Activated B cell treated with CpG ODN at 0.5 μM for 24 hours (primary cell): ENCODE measurements around the gene KIRREL3. TPM values are rescaled to one million over a fixed set of nuclear protein-coding genes. Genes with fewer than 3 reads are reported as not detected.

ENCODE experiments used
- ATAC-seq: fragments of 200-7000 bp; cut with Tn5 transposase; one replicate; pipeline ENCODE4 v1.10.0; 2021; ENCODE audit warnings: low read depth, mild to moderate bottlenecking, moderate library complexity
- CTCF ChIA-PET: fragments of 350-600 bp; sonication (Branson Sonifier 250); formaldehyde crosslinking; loops from one replicate; lab custom pipeline; 2021; ENCODE audit warnings: antibody characterized with exemption; lab: Charles Lee
- POLR2A ChIA-PET: fragments of 350-600 bp; sonication (Branson Sonifier 250); formaldehyde crosslinking; loops from one replicate; lab custom pipeline; 2021; ENCODE audit warnings: antibody characterized with exemption; lab: Charles Lee
- DNase-seq: peaks from one replicate; pipeline ENCODE4 v3.0.0; 2022
- H3K27ac Mint-ChIP-seq: one replicate; pipeline ENCODE4 v1.8.0; 2020; ENCODE audit warnings: mixed read lengths
- H3K27me3 Mint-ChIP-seq: one replicate; pipeline ENCODE4 v1.8.0; 2021; ENCODE audit warnings: mixed read lengths
- H3K36me3 Mint-ChIP-seq: one replicate; pipeline ENCODE4 v1.8.0; 2021; ENCODE audit warnings: low read depth, mixed read lengths
- H3K4me1 Mint-ChIP-seq: one replicate; pipeline ENCODE4 v1.8.0; 2021; ENCODE audit warnings: mixed read lengths
- H3K4me3 Mint-ChIP-seq: one replicate; pipeline ENCODE4 v1.8.0; 2020; ENCODE audit warnings: mild to moderate bottlenecking, mixed read lengths
- H3K9me3 Mint-ChIP-seq: one replicate; pipeline ENCODE4 v1.8.0; 2020; ENCODE audit warnings: mixed read lengths
- CTCF ChIP-seq: fragments of 200-600 bp; IDR thresholded peaks from one replicate; pipeline ENCODE4 v1.8.0; 2022; ENCODE audit warnings: antibody characterized with exemption, mild to moderate bottlenecking
- intact Hi-C: fragments of 100-400 bp; cut with micrococcal nuclease; formaldehyde crosslinking; loops from one replicate; pipeline ENCODE4 v1.15.1; 2024
- total RNA-seq: library from RNA; stranded (reverse); gene quantifications from 2 replicates; pipeline ENCODE4 v1.2.3, GENCODE V29; 2022

KIRREL3 gene
- total RNA-seq, 1 donor from 2014 or later, result not detected

- intact Hi-C loops, result no loop called here
- no peak for TF ChIP-seq CTCF
- DNase-seq (no peak), ATAC-seq (no peak)
- CTCF ChIA-PET, result no interaction called here
- H3K36me3 Mint-ChIP-seq, result no peaks in the 10 kb centered on the region
- POLR2A ChIA-PET, result no interaction called here
- no peaks in the 10 kb centered on the region for H3K4me1 Mint-ChIP-seq
- no peak overlapping the region for H3K27ac Mint-ChIP-seq
- no peaks in the 10 kb centered on the region for H3K9me3 Mint-ChIP-seq
- H3K27me3 Mint-ChIP-seq, result peaks cover 9% of the 10 kb centered on the region
- H3K4me3 Mint-ChIP-seq, result no peak overlapping the region
Measured at GRCh38 chr11:126781942-126782341, 218.6 kb downstream of the KIRREL3 start.

GRCh38 chr11:126776119-126776518 is 224.5 kb downstream of the KIRREL3 start:
- no peak for TF ChIP-seq CTCF
- ATAC-seq (no peak), DNase-seq (no peak)
- Mint-ChIP-seq H3K4me3 (no peak overlapping the region), H3K27me3 (peaks cover 6% of the 10 kb centered on the region), H3K36me3 (no peaks in the 10 kb centered on the region), H3K4me1 (no peaks in the 10 kb centered on the region), H3K9me3 (no peaks in the 10 kb centered on the region), H3K27ac (no peak overlapping the region)
- ChIA-PET POLR2A (no interaction called here), CTCF (no interaction called here)
- intact Hi-C loops, result no loop called here

- TF ChIP-seq CTCF, result no peak
- no peaks in the 10 kb centered on the region for H3K9me3 Mint-ChIP-seq
- no peaks in the 10 kb centered on the region for H3K36me3 Mint-ChIP-seq
- no peak overlapping the region for H3K27ac Mint-ChIP-seq
- H3K4me1 Mint-ChIP-seq, result no peaks in the 10 kb centered on the region
- ATAC-seq (no peak), DNase-seq (no peak)
- ChIA-PET POLR2A (no interaction called here), CTCF (no interaction called here)
- intact Hi-C loops, result no loop called here
- no peak overlapping the region for H3K4me3 Mint-ChIP-seq
- no peaks in the 10 kb centered on the region for H3K27me3 Mint-ChIP-seq
Measured at GRCh38 chr11:126772267-126772666, 228.3 kb downstream of the KIRREL3 start.

GRCh38 chr11:126768702-126769101 is 231.9 kb downstream of the KIRREL3 start:
- intact Hi-C loops, result no loop called here
- Mint-ChIP-seq H3K9me3 (no peaks in the 10 kb centered on the region), H3K27ac (no peak overlapping the region), H3K4me3 (no peak overlapping the region), H3K36me3 (no peaks in the 10 kb centered on the region), H3K4me1 (no peaks in the 10 kb centered on the region), H3K27me3 (no peaks in the 10 kb centered on the region)
- POLR2A ChIA-PET, result no interaction called here
- TF ChIP-seq CTCF, result no peak
- no peak for DNase-seq
- no peak for ATAC-seq
- CTCF ChIA-PET, result no interaction called here

- no peak overlapping the region for H3K4me3 Mint-ChIP-seq
- no peaks in the 10 kb centered on the region for H3K27me3 Mint-ChIP-seq
- no peaks in the 10 kb centered on the region for H3K36me3 Mint-ChIP-seq
- no peaks in the 10 kb centered on the region for H3K4me1 Mint-ChIP-seq
- H3K27ac Mint-ChIP-seq, result no peak overlapping the region
- ATAC-seq, result no peak
- TF ChIP-seq CTCF, result no peak
- H3K9me3 Mint-ChIP-seq, result no peaks in the 10 kb centered on the region
- intact Hi-C loops, result no loop called here
- no peak for DNase-seq
- ChIA-PET POLR2A (no interaction called here), CTCF (no interaction called here)
Measured at GRCh38 chr11:126766440-126766839, 234.1 kb downstream of the KIRREL3 start.
